Naive thymus-derived CD4-positive, alpha-beta T cell (primary cell): ENCODE results near the gene RBM34. TPM values are rescaled to one million over a fixed set of nuclear protein-coding genes. Genes with fewer than 3 reads are reported as not detected.
"Not testable (repeated sequence)": the region's sequence is repeated elsewhere in the genome, so short reads cannot be mapped to it uniquely, and the experiment has no call there.

Experiments
- ATAC-seq: fragments of 150-1000 bp; cut with Tn5 transposase; 2 replicates; pipeline ENCODE4 v1.10.0; 2021; ENCODE audit warnings: mild to moderate bottlenecking, moderate library complexity
- CTCF ChIA-PET: fragments of 350-600 bp; sonication (Branson Sonifier 250); formaldehyde crosslinking; loops from one replicate; lab custom pipeline; 2021; ENCODE audit warnings: antibody characterized with exemption; lab: Charles Lee
- POLR2A ChIA-PET: fragments of 350-600 bp; sonication (Branson Sonifier 250); formaldehyde crosslinking; loops from one replicate; lab custom pipeline; 2021; ENCODE audit warnings: antibody characterized with exemption, inconsistent platforms; lab: Charles Lee
- DNase-seq, 9 donors: peaks; one replicate each; pipeline versions ENCODE4 v3.0.0 to v3.0.0-alpha.2; 2020 to 2022; ENCODE audit warnings: mixed read lengths in 1 of 9
- H3K27ac ChIP-seq: one replicate; pipeline ENCODE4 v1.7.0; 2013; ENCODE audit warnings: mild to moderate bottlenecking, low read depth, low read length, moderate library complexity
- H3K27me3 ChIP-seq, 2 donors: one replicate each; pipeline ENCODE4 v1.7.0; 2013; ENCODE audit warnings: low read length in 2 of 2, mild to moderate bottlenecking in 2 of 2, moderate library complexity in 2 of 2; ENCODE audit not compliant: control insufficient read depth in 2 of 2, insufficient read depth in 2 of 2
- H3K36me3 ChIP-seq, 3 experiments: 1 replicate in 2 of 3; 2 replicates in 1 of 3; pipeline ENCODE4 v1.7.0; 2013; ENCODE audit warnings: low read length in 3 of 3, mild to moderate bottlenecking in 3 of 3, moderate library complexity in 1 of 3; ENCODE audit not compliant: insufficient read depth in 3 of 3, control insufficient read depth in 2 of 3
- H3K4me1 ChIP-seq, 2 donors: one replicate each; pipeline ENCODE4 v1.7.0; 2013; ENCODE audit warnings: low read length in 2 of 2, mild to moderate bottlenecking in 2 of 2, moderate library complexity in 1 of 2; ENCODE audit not compliant: control insufficient read depth in 2 of 2, insufficient read depth in 2 of 2
- H3K4me3 ChIP-seq: 2 replicates; pipeline ENCODE4 v1.7.0; 2013; ENCODE audit warnings: mild to moderate bottlenecking, low read length
- H3K9me3 ChIP-seq, 3 experiments: 1 replicate in 2 of 3; 2 replicates in 1 of 3; pipeline ENCODE4 v1.7.0; 2013; ENCODE audit warnings: low read length in 3 of 3; ENCODE audit not compliant: control insufficient read depth in 2 of 3
- H3K27ac Mint-ChIP-seq, 9 donors: one replicate each; pipeline ENCODE4 v1.8.0; 2020 to 2022; ENCODE audit warnings: mixed read lengths in 9 of 9, mild to moderate bottlenecking in 8 of 9, moderate library complexity in 5 of 9, inconsistent platforms in 2 of 9
- H3K27me3 Mint-ChIP-seq, 5 donors: one replicate each; pipeline ENCODE4 v1.8.0; 2021 to 2022; ENCODE audit warnings: mixed read lengths in 5 of 5, mild to moderate bottlenecking in 1 of 5
- H3K36me3 Mint-ChIP-seq, 5 donors: one replicate each; pipeline ENCODE4 v1.8.0; 2020 to 2022; ENCODE audit warnings: mixed read lengths in 5 of 5, mild to moderate bottlenecking in 3 of 5, inconsistent platforms in 1 of 5
- H3K4me1 Mint-ChIP-seq, 7 donors: one replicate each; pipeline ENCODE4 v1.8.0; 2020 to 2022; ENCODE audit warnings: mixed read lengths in 7 of 7, mild to moderate bottlenecking in 3 of 7, inconsistent platforms in 1 of 7
- H3K4me3 Mint-ChIP-seq, 10 donors: one replicate each; pipeline ENCODE4 v1.8.0; 2020 to 2022; ENCODE audit warnings: mild to moderate bottlenecking in 10 of 10, mixed read lengths in 10 of 10, moderate library complexity in 6 of 10, inconsistent platforms in 2 of 10
- H3K9me3 Mint-ChIP-seq, 11 donors: one replicate each; pipeline ENCODE4 v1.8.0; 2020 to 2022; ENCODE audit warnings: mixed read lengths in 11 of 11, mild to moderate bottlenecking in 4 of 11, inconsistent platforms in 1 of 11, moderate library complexity in 1 of 11
- intact Hi-C, 2 donors: fragments of 100-400 bp; cut with micrococcal nuclease; formaldehyde crosslinking; loops; one replicate each; pipeline ENCODE4 v1.15.1; 2023
- polyA plus RNA-seq, 2 donors: library from polyadenylated mRNA; unstranded; fragments of 300-500 nt; fragmentation: Illumina TruSeq; gene quantifications; one replicate each; pipeline ENCODE4 v1.2.3, GENCODE V29; 2021
- total RNA-seq, 6 experiments: library from RNA in 5 of 6; stranded (reverse) in 5 of 6; gene quantifications; 1 replicate in 5 of 6; 2 replicates in 1 of 6; pipeline ENCODE4 v1.2.3 and lab custom pipeline; 2021 to 2026

The RBM34 gene
- total and polyA plus RNA-seq, 7 experiments from 2014 or later = 65.0 to 171 (median 129) TPM

- peaks cover 4 to 34% (median 19%) of the 10 kb centered on the region in 5 donors for H3K36me3 Mint-ChIP-seq
- H3K4me3 Mint-ChIP-seq = no peak overlapping the region
- H3K4me1 ChIP-seq = no peaks in the 10 kb centered on the region
- H3K27ac Mint-ChIP-seq = peak overlapping the region in 4 of 9 donors; percentile 21 to 76 (median 51)
- no peak overlapping the region for H3K27ac ChIP-seq
- H3K4me3 ChIP-seq = no peak overlapping the region
- H3K27me3 ChIP-seq = no peaks in the 10 kb centered on the region
- H3K9me3 Mint-ChIP-seq = no peaks in the 10 kb centered on the region
- ATAC-seq = no peak
- H3K27me3 Mint-ChIP-seq = no peaks in the 10 kb centered on the region
- POLR2A ChIA-PET = interaction anchor here (0.8 kb wide), 1 partner anchor 14 kb away, joined by 3 read pairs; no protein-coding TSS in a partner anchor
- CTCF ChIA-PET = no interaction called here
- H3K4me1 Mint-ChIP-seq = peaks cover 0 to 7% (median 4%) of the 10 kb centered on the region in 7 donors
- no peaks in the 10 kb centered on the region for H3K9me3 ChIP-seq
- peaks cover 4 to 67% (median 9%) of the 10 kb centered on the region in 3 experiments for H3K36me3 ChIP-seq
- no peak for DNase-seq
- intact Hi-C loops = no loop called here
Measured at GRCh38 chr1:235176486-235176885, 15.4 kb upstream of the RBM34 start.

GRCh38 chr1:235169986-235170385 lies 8.9 kb upstream of the RBM34 start:
- Mint-ChIP-seq H3K27me3 (no peaks in the 10 kb centered on the region), H3K4me1 (peaks cover 0 to 4% (median 0%) of the 10 kb centered on the region in 7 donors), H3K9me3 (peaks cover 0 to 2% (median 0%) of the 10 kb centered on the region in 11 donors), H3K4me3 (no peak overlapping the region), H3K27ac (peak overlapping the region in 1 of 9 donors; percentile 69), H3K36me3 (peaks cover under 1 to 23% (median 18%) of the 10 kb centered on the region in 5 donors)
- POLR2A ChIA-PET = interaction anchor here (0.6 kb wide), 1 partner anchor 585 kb away, joined by 3 read pairs; no protein-coding TSS in a partner anchor
- Histone ChIP-seq H3K36me3 (peaks cover 8 to 52% (median 10%) of the 10 kb centered on the region in 3 experiments), H3K4me3 (no peak overlapping the region), H3K27me3 (no peaks in the 10 kb centered on the region), H3K9me3 (no peaks in the 10 kb centered on the region), H3K4me1 (no peaks in the 10 kb centered on the region), H3K27ac (no peak overlapping the region)
- ATAC-seq (no peak), DNase-seq (no peak)
- CTCF ChIA-PET = no interaction called here
- intact Hi-C loops = no loop called here

GRCh38 chr1:235168375-235168774 lies 7.3 kb upstream of the RBM34 start:
- Mint-ChIP-seq H3K9me3 (peaks cover 0 to 5% (median 0%) of the 10 kb centered on the region in 11 donors), H3K4me3 (no peak overlapping the region), H3K36me3 (peaks cover 0 to 20% (median 15%) of the 10 kb centered on the region in 5 donors), H3K27ac (peak overlapping the region in 3 of 9 donors; percentile 32 to 76 (median 74)), H3K4me1 (peaks cover 0 to 4% (median 0%) of the 10 kb centered on the region in 7 donors), H3K27me3 (no peaks in the 10 kb centered on the region)
- Histone ChIP-seq H3K4me1 (no peaks in the 10 kb centered on the region), H3K9me3 (no peaks in the 10 kb centered on the region), H3K36me3 (peaks cover 7 to 39% (median 10%) of the 10 kb centered on the region in 3 experiments), H3K27ac (no peak overlapping the region), H3K27me3 (no peaks in the 10 kb centered on the region), H3K4me3 (no peak overlapping the region)
- intact Hi-C loops = no loop called here
- no peak for ATAC-seq
- DNase-seq = no peak
- ChIA-PET CTCF (no interaction called here), POLR2A (interaction anchor here (0.6 kb wide), 1 partner anchor 760 kb away, joined by 3 read pairs; no protein-coding TSS in a partner anchor)

- Mint-ChIP-seq H3K9me3 (peaks cover 0 to 10% (median 0%) of the 10 kb centered on the region in 11 donors), H3K27ac (peak overlapping the region; percentile 97 to 100 (median 99)), H3K4me3 (peak overlapping the region in 8 of 10 donors; percentile 96 to 100 (median 98)), H3K36me3 (peaks cover 0 to 17% (median 5%) of the 10 kb centered on the region in 5 donors), H3K27me3 (no peaks in the 10 kb centered on the region), H3K4me1 (peaks cover 8 to 30% (median 17%) of the 10 kb centered on the region in 7 donors)
- Histone ChIP-seq H3K4me1 (peaks cover 23 to 32% of the 10 kb centered on the region in 2 donors), H3K9me3 (no peaks in the 10 kb centered on the region), H3K4me3 (peak overlapping the region; percentile 92), H3K36me3 (peaks cover 8 to 25% (median 14%) of the 10 kb centered on the region in 3 experiments), H3K27me3 (no peaks in the 10 kb centered on the region), H3K27ac (peak overlapping the region; percentile 86)
- ATAC-seq (no peak), DNase-seq (no peak)
- intact Hi-C loops = loop anchor here (1.0 to 5.0 kb wide), 13 partner anchors 34 to 789 kb away; partner anchors contain the start of genes ARID4B (in 2 of the 2), B3GALNT2 (in 2 of the 2), GGPS1 (in 2 of the 2) and TOMM20 (in 2 of the 2)
- CTCF ChIA-PET = interaction anchor here (1.0 to 1.4 kb wide), 2 partner anchors 56 to 255 kb away, joined by 4 read pairs; no protein-coding TSS in a partner anchor
- POLR2A ChIA-PET = interaction anchor here (0.6 to 5.5 kb wide), 21 partner anchors 10 to 684 kb away, joined by 3 to 54 read pairs (median 4); partner anchors contain the start of gene TOMM20
Measured at GRCh38 chr1:235161685-235162327, 756 bp upstream of the RBM34 start.

GRCh38 chr1:235160383-235160956 lies 580 bp downstream of the RBM34 start:
- peak overlapping the region; percentile 97 to 100 (median 99) for H3K27ac Mint-ChIP-seq
- peaks cover 8 to 30% (median 17%) of the 10 kb centered on the region in 7 donors for H3K4me1 Mint-ChIP-seq
- H3K27ac ChIP-seq = peak overlapping the region; percentile 86
- intact Hi-C loops = loop anchor here (1.0 to 5.0 kb wide), 7 partner anchors 56 to 788 kb away; partner anchors contain the start of genes B3GALNT2 (in 1 of the 2), COA6 (in 1 of the 2), IRF2BP2 (in 1 of the 2) and TBCE (in 1 of the 2)
- H3K4me3 ChIP-seq = peak overlapping the region; percentile 92
- no peaks in the 10 kb centered on the region for H3K27me3 Mint-ChIP-seq
- CTCF ChIA-PET = interaction anchor here (0.5 to 1.4 kb wide), 5 partner anchors 32 to 159 kb away, joined by 3 to 4 read pairs (median 3); partner anchors contain the start of gene TOMM20
- no peaks in the 10 kb centered on the region for H3K27me3 ChIP-seq
- POLR2A ChIA-PET = interaction anchor here (0.6 to 5.5 kb wide), 29 partner anchors 10 to 755 kb away, joined by 3 to 54 read pairs (median 4); partner anchors contain the start of genes ARID4B, GGPS1, TBCE and TOMM20
- DNase-seq (peak in 3 of 9 donors; percentile 50 to 76 (median 74)), ATAC-seq (peak; percentile 70)
- H3K9me3 ChIP-seq = no peaks in the 10 kb centered on the region
- H3K36me3 ChIP-seq = peaks cover 8 to 33% (median 18%) of the 10 kb centered on the region in 3 experiments
- H3K4me1 ChIP-seq = peaks cover 31 to 33% of the 10 kb centered on the region in 2 donors
- H3K36me3 Mint-ChIP-seq = peaks cover 0 to 17% (median 5%) of the 10 kb centered on the region in 5 donors
- H3K9me3 Mint-ChIP-seq = peaks cover 0 to 10% (median 0%) of the 10 kb centered on the region in 11 donors
- peak overlapping the region in 8 of 10 donors; percentile 96 to 100 (median 98) for H3K4me3 Mint-ChIP-seq

- H3K9me3 ChIP-seq, H3K27me3 ChIP-seq, CTCF ChIA-PET, H3K9me3 Mint-ChIP-seq, DNase-seq, H3K27me3 Mint-ChIP-seq, ATAC-seq: not testable (repeated sequence)
- Histone ChIP-seq H3K36me3 (peaks cover 8 to 38% (median 18%) of the 10 kb centered on the region in 3 experiments), H3K4me3 (peak overlapping the region; percentile 92), H3K27ac (peak overlapping the region; percentile 86), H3K4me1 (peaks cover 31 to 33% of the 10 kb centered on the region in 2 donors)
- peaks cover 8 to 33% (median 19%) of the 10 kb centered on the region in 7 donors for H3K4me1 Mint-ChIP-seq
- intact Hi-C loops = loop anchor here (1.0 to 5.0 kb wide), 7 partner anchors 56 to 787 kb away; partner anchors contain the start of genes B3GALNT2 (in 1 of the 2), COA6 (in 1 of the 2), IRF2BP2 (in 1 of the 2) and TBCE (in 1 of the 2)
- peak overlapping the region in 8 of 10 donors; percentile 96 to 100 (median 98) for H3K4me3 Mint-ChIP-seq
- H3K36me3 Mint-ChIP-seq = peaks cover 0 to 18% (median 6%) of the 10 kb centered on the region in 5 donors
- H3K27ac Mint-ChIP-seq = peak overlapping the region; percentile 73 to 100 (median 99)
- POLR2A ChIA-PET = interaction anchor here (1.8 to 5.5 kb wide), 4 partner anchors 14 to 52 kb away, joined by 5 to 54 read pairs (median 20); partner anchors contain the start of gene TOMM20
Measured at GRCh38 chr1:235159930-235160329, 1.1 kb downstream of the RBM34 start.
